ENCODE results near the gene KCNV2. TPM values are rescaled to one million over a fixed set of nuclear protein-coding genes. Genes with fewer than 3 reads are reported as not detected.

Gene KCNV2
- total and polyA plus RNA-seq, 2 of the 13 experiments (the other 11 are each of a cell fraction or from before 2014, with no cell fraction given): not detected

- H3K4me2 ChIP-seq (ENCODE audit: low read depth, low read length): no peak overlapping the region
- WGBS (ENCODE audit: low lambda C conversion rate): 81% methylated on average over 6 of the region's 6 CpGs
- in situ Hi-C loops (cut with HindIII; ENCODE audit: extremely low pct_ligation_motif_present, low pct_unique_long_range_greater_than_20kb) (no loop called here), intact Hi-C loops (cut with micrococcal nuclease; ENCODE audit: unreplicated experiment) (no loop called here)
- no peak overlapping the region for H3K4me3 ChIP-seq (replicated peaks in 1 of 3; ENCODE audit: insufficient read depth in 1 of 3, low read depth in 2 of 3, low read length in 3 of 3)
- H3K9me3 ChIP-seq (ENCODE audit: low read length): no peaks in the 10 kb centered on the region
- FAIRE-seq (no peak), DNase-seq (ENCODE audit: low spot score) (no peak), ATAC-seq (no peak)
- BruUV-seq (replicated peaks): no TSS peak
- no peaks in the 10 kb centered on the region for H4K20me1 ChIP-seq (ENCODE audit: insufficient read depth, low read length)
- no peaks in the 10 kb centered on the region for H3K79me2 ChIP-seq (ENCODE audit: insufficient read depth, low read length)
- no peak overlapping the region for H2AFZ ChIP-seq (ENCODE audit: low read length)
- H3K36me3 ChIP-seq (replicated peaks in 1 of 2; ENCODE audit: control insufficient read depth in 1 of 2, insufficient read depth in 2 of 2, low read length in 2 of 2): no peaks in the 10 kb centered on the region
- CTCF ChIA-PET (ENCODE audit: low intra/inter-chr PET ratio, low total read pairs): no interaction called here
- no peak overlapping the region for H3K9ac ChIP-seq (ENCODE audit: insufficient read depth, low read depth, low read length)
- TF ChIP-seq PBX3 (CRISPR knock-in tag; IDR thresholded peaks at IDR 0.05; ENCODE audit: borderline replicate concordance) (no peak), ZNF18 (CRISPR knock-in tag; IDR thresholded peaks at IDR 0.05; ENCODE audit: insufficient replicate concordance) (no peak), NKX3-1 (CRISPR knock-in tag; IDR thresholded peaks at IDR 0.05) (no peak), ZNF256 (CRISPR knock-in tag; conservative IDR thresholded peaks at IDR 0.05) (no peak), ZBTB3 (CRISPR knock-in tag; IDR thresholded peaks at IDR 0.05; ENCODE audit: borderline replicate concordance, low read depth) (no peak), KDM5A (IDR thresholded peaks at IDR 0.05; ENCODE audit: borderline replicate concordance, low read length) (no peak), ZNF562 (CRISPR knock-in tag; IDR thresholded peaks at IDR 0.05; ENCODE audit: borderline replicate concordance) (no peak), ZNF232 (CRISPR knock-in tag; IDR thresholded peaks at IDR 0.05; ENCODE audit: borderline replicate concordance) (no peak), EEA1 (CRISPR knock-in tag; IDR thresholded peaks at IDR 0.05; ENCODE audit: borderline replicate concordance) (no peak), ZNF318 (CRISPR knock-in tag; IDR thresholded peaks at IDR 0.05) (no peak), ZSCAN12 (CRISPR knock-in tag; IDR thresholded peaks at IDR 0.05) (no peak)
- no peak overlapping the region for H3K27ac ChIP-seq (ENCODE audit: extremely low read length, insufficient read depth, low read length)
- POLR2A ChIA-PET: no interaction called here
- H3K4me1 ChIP-seq (ENCODE audit: insufficient read depth, low read length): no peaks in the 10 kb centered on the region
- no peaks in the 10 kb centered on the region for H3K27me3 ChIP-seq (ENCODE audit: control insufficient read depth in 1 of 2, insufficient read depth in 2 of 2, low read length in 2 of 2)
Measured at GRCh38 chr9:2700398-2700797, 16.9 kb upstream of the KCNV2 start.
